CD4-positive, alpha-beta T cell treated with Interleukin-15 for 4 hours (primary cell): ENCODE data around the gene C8G.

Source experiments
- DNase-seq: peaks from one replicate; pipeline ENCODE4 v3.0.0-alpha.2; 2020; ENCODE audit warnings: low spot score

The C8G gene

DNA sequence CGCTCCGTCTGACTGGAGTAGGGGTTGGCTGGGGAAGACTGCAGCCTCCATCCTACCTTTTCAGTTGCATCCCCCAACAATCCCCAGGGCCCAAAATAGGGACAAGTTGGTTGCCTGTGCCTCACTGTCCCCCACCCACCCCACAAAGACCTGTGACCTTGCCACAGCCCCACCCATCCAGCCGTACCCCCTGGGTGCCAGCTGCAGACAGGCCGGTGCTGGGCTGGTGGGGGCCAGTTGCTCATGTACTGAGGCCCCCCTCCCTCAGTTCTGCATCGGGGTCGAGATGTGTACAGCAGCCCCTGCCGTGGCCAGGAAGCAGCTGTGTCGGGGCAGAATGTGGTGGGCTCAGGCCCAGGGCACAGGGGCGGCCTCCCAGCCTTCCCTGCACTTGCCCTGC, 38.1 kb downstream of the C8G start:
- no peak for DNase-seq

DNA sequence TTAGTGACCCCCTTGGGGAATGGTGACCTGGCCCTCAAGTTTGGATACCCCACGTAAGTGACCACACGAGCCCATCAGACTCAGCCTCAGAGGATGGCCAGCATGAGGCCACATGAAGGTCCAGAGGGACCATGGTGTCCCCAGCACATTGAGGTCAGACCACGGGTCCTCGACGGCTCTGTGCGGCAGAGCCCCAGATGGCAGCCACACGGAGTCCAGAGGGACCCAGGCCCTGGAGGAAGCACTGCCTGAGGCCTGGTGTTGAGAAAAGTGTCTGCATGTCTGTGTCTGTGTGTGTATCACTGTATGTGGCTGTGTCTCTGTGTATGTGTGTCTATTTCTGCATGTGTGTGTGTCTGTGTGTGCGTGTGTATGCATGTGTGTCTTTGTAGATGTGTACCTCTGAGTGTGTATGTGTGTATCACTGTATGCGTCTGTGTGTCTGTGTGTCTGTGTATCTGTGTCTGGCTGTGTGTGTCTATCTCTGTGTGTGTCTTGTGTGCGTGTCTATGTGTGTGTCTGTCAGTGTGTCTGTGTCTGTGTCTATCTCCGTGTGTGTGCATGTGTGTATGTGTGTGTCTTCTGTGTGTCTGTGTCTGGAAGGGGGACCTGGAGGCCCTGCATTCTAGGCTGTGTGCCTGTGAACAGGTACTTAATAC, 38.7 kb downstream of the C8G start:
- DNase-seq, result no peak

DNA sequence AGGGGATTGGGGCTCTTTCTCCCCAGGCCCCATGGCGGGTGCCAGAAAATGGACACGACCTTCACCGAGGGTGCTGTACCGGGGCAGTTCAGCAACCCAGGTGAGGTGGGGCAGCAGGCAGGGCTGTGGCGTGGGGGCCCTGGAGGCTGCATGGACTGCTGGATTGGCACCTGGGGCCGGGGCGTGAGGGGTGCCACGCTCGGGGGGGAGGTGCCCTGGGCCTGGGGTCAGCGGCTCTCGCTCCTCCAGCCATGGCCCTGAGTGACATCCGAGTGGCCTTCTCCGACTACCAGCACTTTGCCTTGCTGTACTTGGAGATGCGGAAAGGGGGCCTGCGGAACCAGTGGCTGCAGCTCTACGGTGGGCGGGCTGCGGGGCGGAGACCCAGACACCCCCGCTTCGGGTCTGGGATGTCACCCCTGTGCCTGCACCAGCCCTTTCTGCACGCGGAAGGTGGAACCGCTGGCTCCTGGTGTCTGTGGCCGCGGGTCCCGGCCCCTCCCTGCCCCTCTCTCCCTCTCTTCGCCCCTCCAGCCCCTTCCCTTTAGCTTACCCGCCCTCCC, 39.5 kb downstream of the C8G start:
- DNase-seq, result no peak

DNA sequence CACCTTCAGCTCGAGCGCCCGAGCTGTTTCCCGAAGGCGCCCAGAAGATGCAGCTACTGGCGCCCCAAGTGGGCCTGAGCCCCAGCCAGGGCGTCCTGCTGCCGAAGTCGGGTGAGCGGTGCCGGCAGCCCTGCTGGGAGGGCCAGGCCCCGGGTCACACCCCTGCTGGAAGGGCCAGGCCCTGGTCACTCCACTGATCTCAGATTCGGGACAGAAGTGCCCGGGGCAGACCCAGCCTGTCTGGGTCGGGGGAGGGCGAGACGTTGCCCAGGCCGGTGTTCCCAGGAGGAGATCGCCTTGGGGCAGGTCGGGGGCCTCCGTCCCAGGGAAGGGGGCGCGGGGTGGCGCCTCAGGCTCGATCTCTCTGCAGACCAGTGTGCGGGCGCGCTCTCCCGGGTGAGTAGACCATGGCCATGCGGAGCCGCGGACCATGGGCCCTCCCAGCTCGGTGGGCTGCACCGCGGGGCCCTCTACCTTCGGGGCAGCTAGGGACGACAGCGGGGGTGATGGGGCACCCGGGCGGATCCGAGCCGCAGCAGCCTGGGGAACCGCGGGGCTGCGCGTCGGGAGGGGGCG, 40.1 kb downstream of the C8G start:
- no peak for DNase-seq

DNA sequence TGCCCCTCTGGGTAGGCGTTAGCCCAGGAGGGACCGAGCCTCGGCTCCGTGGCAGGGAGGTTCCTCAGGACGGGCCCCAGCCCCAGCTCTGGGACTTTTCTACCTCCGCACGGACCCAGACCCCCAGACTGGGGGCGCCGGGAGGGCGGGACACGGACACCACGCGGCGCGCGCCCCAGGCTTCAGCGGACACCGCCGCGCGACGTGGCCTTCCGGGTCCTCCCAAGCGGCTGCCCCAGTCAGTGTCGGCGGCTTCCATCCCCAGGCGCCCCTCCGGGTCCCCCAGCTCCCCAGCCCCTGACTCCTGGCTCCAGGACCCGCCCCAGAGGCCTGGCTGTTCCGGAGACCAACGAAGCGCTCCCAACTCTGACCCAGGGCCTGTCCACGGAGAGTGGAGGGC, 40.8 kb downstream of the C8G start:
- no peak for DNase-seq

DNA sequence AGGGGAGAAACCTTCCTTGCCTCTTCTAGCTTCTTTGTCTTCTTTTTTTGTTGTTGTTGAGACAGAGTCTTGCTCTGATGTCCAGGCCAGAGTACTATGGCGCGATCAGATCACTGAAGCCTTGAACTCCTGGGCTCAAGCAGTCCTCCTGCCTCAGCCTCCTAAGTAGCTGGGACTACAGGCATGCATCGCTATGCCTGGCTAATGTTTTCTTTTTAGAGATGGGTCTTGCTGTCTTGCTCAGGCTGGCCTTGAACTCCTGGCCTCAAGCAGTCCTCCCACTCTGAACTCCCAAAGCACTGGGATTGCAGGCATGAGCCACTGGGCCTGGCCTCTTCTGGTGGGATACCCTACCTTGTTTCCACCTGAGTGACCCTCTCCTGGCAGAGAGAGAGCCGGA, 43.8 kb downstream of the C8G start:
- no peak for DNase-seq

DNA sequence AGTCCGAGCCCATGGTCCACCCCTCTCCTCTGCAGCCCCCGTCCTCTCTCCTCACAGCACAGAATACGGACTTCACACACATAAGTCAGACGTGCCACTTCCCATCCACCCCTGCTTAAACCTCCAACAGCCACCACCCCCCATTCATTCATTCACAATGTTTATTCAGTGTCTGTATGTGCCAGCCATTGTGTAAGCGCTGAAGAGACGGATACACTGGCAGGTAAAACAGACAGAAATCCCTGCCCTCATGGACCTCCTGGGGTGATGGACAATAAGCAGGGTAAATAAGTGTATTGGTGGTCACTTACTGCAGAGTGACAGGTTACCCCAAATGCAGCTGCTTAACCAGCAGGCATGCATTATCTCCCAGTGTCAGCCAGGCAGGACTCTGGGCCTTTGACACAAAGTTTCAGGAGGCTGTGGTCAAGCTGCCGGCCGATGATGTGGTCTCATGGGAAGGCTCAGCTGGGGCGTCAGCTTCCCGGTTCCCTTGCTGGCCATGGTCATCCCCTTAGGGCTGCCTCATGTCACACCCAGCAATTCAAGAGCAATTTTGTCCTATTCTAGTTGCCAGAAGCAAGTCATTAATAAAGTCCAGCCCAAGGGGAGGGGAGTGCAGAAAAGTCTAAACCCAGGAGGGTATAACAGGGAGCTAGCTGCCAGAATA, 45.3 kb downstream of the C8G start:
- DNase-seq, result no peak

DNA sequence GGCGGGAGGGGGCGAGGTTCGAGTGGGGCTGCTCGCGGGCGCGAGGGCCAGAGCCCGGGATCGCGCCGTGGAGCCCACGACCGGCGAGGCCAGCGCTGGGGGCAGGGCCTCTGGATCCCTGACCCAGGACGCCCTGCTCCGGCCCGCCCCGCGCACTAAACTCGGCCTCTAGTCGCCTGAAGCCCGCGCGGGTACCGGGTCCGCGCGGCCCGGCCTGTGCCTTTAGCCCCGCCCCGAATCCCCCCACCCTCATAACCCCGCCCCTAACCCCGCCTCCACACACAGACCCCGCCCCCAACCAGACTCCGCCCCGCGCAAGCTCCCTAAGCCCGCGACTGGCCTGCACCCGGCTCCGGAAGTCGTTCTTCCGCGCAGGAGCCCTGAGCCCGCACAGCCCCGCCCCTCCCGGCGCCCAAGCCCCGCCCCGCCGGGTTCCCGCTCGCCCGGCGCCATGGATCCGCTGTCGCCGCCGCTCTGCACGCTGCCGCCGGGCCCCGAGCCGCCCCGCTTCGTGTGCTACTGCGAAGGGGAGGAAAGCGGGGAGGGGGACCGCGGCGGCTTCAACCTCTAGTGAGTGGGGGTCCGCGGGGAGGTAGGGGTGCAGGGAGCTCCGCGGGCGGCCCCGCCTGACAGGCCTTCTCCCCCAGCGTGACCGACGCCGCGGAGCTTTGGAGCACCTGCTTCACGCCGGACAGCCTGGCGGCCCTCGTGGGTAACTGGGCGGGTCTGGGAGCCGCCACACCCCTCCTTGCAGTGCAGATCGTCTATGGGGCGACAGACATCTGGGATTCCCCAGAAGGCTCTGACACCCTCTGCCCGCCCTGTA, 47.2 kb downstream of the C8G start, which contains the start of gene PAXX:
PAXX (plus strand) TSS at position 430 of the 826 bp plus-strand sequence; CDS start at position 452, 22 bp downstream.
- peak; percentile 92 for DNase-seq

DNA sequence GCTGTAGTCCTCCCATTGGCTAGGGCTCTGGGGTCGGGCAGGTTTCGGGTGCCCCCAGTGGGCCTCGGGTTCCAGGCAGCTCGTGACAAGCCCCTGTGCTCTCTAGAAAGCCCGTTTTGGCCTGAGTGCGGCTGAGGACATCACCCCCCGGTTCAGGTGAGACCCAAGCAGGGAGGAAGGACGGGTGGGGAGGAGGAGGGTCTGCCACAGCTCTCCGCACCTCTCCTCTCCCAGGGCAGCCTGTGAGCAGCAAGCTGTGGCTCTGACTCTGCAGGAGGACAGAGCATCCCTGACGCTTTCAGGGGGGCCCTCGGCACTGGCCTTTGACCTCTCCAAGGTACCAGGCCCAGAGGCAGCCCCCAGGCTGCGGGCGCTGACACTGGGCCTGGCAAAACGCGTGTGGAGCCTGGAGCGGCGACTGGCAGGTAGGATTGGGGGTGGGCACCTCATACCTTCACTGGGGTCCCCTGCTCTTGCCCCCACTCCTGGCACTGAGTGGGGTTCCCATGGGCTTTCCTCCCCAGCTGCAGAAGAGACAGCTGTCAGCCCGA, 47.9 kb downstream of the C8G start:
- DNase-seq, result no peak

DNA sequence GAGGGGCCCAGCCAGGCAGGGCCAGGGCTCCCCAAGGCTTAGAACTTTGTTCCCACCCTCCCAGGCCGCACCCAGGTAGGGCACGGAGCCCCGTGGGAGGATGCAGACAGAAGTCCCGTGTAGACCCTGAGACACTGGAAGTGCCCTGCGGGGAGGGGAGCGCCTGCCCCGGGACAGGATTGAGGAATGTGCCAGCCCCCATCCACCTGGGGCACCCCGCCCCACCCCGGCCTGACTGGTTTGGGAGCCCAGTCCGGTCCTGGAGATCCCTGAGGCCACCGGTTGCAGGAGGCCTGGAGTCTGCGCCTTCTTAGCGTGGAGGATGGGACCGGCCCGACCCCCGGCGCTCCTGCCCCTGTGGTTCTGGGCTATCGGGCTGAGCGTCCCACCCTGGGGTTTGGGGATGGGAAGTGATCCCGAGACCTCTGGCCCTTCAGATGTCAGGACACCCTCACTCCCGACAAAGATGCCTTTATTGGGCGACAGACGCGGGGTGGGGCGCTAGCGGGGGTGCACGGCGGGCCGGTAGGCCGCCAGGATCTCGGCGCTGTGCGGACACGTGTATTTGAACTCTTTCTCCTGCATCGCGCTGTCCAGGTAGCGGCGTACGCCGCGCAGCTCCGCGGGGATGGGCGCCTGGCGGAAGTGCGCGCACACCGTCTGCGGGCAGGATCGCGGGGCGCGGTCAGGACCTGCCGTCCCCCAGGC, 49.3 kb downstream of the C8G start:
- no peak for DNase-seq

DNA sequence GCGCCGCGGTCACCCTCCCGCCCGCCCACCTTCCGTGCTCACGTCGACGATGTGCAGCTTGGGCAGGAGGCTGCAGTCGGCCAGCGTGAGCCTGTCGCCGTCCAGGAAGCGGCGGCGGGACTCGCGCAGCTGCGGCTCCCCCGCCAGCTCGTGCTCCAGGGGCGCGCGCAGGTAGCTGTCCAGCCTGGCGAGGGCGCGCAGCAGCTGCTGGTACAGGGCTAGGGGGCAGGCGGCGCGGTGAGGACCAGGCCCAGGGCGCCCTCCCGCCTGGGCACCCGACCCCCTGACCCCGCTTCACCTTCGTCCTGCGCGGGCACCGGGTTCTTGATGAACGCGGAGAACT, 49.8 kb downstream of the C8G start:
- no peak for DNase-seq

DNA sequence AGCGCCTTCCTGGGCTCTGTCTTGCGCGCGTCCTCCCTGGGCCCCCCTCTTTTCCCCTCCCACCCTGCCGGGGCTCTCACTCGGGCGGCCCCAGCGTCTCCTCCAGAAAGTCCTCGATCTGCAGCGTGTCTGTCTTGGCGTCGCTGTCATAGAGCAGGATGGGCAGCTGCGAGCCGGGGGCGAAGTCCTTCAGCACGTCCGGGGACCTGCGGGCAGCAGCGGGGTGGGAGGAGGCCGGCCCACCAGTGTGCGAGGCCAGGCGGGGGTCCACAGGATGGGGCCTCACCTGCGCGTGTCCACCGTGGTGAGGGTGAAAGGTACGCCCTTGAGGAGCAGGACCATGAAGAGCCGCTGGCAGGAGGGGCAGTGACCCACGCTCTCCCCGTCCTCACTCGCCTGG, 50.3 kb downstream of the C8G start:
- DNase-seq, result no peak

DNA sequence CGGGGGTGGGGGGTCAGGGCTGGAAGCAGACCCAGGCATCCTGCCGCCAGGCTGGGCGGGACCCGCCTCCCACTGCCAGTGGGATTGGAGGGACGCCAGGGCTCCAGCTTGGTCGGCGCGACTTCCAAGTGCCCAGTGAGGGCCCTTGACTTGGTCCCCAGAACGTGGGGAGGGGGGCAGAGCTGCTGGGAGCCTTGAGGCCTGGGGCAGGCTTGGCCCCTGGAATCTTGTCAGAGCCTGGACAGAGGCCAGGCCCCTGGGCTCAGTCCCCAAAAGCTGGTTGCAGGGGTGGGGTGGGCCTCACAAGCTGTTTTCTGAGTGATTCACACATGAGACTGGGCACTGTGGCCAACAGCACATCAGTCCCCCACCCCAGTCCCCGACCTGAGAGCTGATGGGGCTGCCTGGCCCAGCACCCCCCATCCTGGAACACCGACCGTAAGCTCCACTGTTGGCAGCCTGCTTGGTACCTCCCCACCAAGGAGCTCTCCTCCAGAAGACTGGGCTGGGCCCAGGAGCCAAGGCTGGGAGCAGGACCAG, 50.8 kb downstream of the C8G start:
- no peak for DNase-seq
